NCI-H69 (cell line): Measurements from ENCODE around the gene TRMT112.

Source experiments
- DNase-seq: peaks from one replicate; lab custom pipeline; 2025; lab: John Stamatoyannopoulos, UW

TRMT112 gene

DNA sequence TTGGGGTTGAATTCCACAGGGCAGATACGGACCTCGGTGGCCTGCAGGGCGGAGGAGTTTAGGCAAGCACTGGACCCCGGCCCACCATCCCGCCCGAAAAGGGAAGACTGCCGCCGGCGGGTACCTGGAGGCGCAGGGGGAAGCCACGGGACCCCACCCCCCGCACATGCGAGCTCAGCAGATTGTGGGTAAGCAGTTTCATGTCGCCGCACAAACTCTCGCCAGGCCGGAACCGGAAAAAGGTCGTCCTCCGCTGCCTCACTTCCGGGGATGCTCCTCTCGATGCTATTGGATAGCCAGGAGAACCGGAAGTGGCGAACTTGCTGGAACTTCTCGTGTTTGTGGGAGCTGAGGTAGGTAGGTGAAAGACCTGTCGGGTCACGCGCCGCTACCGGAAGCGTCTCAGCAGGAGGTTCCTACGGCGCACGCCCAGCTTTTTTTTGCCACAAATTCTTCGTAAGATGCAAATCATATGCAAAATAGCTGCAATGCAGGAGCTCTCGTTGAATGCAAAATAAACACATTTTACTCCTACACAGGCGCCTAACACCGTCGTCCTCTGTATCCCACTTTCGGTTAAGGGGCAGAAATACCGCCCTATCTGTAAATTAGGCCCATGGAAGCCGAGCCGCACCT lies at the start of gene TRMT112:
Gene TRMT112, minus strand, starts transcription at position 235 of the 636 bp plus-strand sequence. Its CDS starts 33 bp downstream, at position 202.
- peak; percentile 99 for DNase-seq

DNA sequence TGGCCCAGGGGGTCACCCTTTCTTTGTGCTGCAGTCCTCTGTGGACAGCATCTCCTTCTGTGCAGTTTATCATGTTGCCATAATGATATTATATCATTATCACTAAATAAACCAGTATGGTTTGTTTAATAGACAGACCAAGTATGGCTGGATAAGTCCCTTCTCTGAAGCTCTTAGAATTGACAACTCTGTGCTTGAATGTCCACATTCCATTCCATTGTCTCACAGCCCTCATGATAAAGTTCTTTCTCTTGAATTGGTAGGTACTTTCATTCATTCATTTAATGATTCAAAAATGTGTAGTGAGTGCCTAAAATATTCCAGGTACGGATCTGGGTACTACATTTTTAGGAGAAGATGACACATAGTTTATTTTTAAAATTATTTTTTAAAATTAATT lies 49.4 kb upstream of the TRMT112 start:
- no peak for DNase-seq

DNA sequence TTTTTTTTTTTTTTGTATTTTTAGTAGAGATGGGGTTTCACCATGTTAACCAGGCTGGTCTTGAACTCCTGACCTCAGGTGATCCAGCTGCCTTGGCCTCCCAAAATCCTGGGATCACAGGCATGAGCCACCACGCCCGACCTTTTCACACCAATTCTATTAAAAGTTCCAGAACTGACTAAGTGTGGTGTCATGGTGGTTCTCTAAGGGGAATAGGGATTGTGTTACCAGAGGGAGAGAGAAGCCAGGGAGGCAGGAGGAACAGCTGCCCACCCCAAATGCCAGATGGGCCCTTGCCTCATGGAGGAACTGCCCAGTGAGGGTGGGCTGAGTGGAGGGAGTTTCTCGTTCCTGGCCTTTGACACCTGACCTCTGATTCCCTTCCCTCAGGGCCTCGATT lies 47.6 kb upstream of the TRMT112 start:
- DNase-seq = no peak

- DNase-seq = no peak
Observed at GRCh38 chr11:64364435-64364834, 47.1 kb upstream of the TRMT112 start.

GRCh38 chr11:64362339-64362738 lies 45.0 kb upstream of the TRMT112 start:
- DNase-seq = no peak

GRCh38 chr11:64361659-64362058 lies 44.3 kb upstream of the TRMT112 start:
- DNase-seq = no peak

DNA sequence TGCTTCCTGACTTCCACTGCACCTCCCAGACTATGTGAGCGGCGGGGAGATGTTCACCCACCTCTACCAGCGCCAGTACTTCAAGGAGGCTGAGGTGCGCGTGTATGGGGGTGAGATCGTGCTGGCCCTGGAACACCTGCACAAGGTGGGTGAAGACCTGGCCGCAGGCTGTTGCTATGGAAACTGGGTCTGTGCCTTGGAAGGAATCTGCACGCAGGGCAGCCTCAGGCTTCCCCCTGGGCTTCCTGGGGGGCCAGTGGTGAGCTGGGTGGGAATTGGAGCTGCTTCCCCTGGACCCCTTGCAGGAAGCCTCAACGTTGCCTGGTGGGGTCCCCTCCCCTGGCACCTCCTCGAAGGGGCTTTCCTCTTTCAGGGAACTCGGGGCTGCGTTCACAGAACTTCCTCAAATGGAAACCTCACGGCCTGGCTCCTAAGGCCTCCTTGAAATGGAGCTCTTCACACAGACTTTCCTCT lies 43.1 kb upstream of the TRMT112 start:
- DNase-seq = no peak

DNA sequence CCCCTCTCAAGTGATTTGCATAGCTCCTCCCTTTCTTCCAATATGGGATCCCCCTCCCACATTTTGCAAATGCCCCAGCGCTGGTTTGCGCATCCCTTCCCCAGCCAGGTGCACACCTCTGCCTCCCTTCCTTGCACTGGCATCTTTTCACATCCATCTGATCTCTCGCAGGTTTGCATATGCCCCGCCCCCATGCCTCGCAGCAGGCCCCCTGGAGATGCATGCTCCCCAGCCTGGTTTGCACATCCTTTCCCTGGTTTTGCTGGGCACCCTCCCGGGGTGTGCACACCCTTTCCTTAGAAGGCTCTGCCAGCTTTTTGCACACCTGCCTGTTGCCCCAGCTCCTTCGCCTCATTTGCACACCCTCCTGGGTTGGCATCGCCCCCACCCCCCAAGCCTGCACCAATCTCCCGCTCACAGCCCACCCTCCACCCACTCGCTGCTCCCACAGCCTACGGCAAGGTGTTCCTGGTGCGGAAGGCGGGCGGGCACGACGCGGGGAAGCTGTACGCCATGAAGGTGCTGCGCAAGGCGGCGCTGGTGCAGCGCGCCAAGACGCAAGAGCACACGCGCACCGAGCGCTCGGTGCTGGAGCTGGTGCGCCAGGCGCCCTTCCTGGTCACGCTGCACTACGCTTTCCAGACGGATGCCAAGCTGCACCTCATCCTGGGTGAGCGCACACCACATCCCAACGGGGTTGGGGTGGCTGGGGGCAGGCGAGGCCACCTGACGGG lies 42.5 kb upstream of the TRMT112 start:
- peak; percentile 70 for DNase-seq

DNA sequence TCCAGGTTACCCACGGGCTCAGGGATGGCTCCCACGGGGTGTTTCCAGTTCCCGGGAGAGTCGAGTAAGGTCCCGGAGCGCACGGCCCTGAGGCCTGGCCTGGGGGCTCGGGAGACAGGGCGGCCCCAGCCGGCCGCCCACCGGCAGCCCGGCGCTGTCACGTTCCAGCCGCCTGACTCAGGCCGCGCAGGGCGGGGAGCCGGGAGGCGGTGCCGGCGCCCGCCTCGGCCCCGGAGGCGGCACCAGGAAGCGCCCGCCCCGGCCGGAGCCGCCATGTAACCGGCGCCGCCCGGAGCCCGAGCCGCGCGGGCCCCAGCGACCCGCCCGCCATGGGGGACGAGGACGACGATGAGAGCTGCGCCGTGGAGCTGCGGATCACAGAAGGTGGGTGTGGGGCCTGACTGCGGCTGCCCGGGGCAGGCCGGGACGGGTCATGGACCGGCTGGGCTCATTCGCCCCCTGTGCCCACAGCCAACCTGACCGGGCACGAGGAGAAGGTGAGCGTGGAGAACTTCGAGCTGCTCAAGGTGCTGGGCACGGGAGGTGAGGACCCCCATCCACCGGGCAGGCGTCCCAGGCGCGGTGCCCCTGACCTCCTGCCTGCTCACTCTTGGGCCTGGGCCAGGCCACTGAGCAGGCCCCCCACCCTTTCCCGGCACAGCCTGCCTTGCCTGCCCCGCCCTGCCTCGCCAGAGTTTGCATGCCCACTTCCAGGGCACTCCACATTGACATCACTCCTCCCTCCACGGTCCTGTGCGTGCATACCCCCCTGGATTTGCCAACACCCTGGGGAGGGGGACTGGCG lies 41.8 kb upstream of the TRMT112 start, which contains the start of gene RPS6KA4:
Gene RPS6KA4, plus strand, starts transcription at position 256 of the 805 bp plus-strand sequence. Its CDS starts 74 bp downstream, at position 330.
- peak; percentile 81 for DNase-seq

GRCh38 chr11:64358536-64358906 lies 41.2 kb upstream of the TRMT112 start:
- no peak for DNase-seq

- no peak for DNase-seq
Observed at GRCh38 chr11:64357904-64358535, 40.7 kb upstream of the TRMT112 start.

DNA sequence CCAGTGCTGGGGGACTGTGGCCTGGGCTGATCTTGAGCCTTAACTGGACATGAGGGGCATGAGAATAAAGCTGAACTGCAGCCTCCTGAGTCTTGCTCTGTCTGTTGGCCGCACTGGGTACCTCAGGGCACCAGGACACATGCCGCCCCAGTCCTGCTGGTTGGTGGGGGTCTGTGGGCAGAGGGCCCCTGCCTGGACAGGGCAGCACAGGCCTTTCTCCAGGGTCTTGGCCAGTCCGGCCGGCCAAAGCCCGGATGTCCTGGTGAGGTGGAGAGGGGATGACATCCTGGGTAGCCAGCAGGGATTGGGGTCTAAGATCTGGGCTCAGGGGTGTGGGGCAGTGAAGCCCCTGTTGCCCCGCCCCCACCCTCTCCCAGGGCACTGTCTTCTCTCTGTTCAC lies 40.1 kb upstream of the TRMT112 start:
- no peak for DNase-seq

DNA sequence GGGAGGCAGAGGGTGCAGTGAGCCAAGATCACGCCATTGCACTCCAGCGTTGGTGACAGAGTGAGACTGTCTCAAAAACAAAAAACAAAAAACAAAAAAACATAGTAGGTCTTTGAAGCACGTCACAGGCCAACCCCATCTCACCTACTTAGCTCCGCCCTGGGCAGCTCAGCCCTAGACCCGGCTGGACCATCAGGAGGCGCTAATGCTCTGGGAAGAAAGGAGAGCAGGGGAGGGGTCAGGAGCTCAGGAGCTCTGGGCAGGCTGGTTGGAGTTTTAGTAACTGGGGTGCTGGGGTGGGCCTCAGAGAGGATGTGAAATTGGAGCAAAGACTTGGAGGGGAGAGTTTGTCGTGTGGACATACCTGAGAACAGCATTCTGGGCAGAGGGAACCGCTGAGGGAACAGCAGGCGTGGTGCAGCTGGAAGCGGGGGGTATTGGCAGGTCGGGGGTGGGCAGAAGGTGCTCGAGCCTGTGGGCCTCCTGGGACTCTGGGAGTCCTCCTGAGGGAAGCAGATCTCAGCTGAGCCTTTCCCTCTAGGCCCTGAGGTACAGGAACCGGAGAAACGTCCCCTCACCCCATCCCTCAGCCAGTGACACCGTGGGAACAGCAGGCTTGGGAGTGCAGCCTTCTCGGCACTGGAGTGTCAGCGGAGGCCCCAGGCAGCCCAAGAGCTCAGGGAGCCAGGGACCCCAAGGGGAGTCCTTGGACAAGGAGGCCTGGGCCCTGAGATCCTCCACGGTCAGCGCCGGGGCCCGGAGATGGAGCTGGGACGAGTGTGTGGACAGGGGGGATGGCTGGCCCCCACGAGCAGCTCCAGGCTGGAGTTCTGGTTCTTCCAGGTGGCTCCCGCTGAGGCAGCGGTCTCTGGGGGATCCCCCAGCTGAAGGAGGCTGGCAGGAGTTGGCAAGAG lies 39.4 kb upstream of the TRMT112 start:
- DNase-seq = peak; percentile 82

DNA sequence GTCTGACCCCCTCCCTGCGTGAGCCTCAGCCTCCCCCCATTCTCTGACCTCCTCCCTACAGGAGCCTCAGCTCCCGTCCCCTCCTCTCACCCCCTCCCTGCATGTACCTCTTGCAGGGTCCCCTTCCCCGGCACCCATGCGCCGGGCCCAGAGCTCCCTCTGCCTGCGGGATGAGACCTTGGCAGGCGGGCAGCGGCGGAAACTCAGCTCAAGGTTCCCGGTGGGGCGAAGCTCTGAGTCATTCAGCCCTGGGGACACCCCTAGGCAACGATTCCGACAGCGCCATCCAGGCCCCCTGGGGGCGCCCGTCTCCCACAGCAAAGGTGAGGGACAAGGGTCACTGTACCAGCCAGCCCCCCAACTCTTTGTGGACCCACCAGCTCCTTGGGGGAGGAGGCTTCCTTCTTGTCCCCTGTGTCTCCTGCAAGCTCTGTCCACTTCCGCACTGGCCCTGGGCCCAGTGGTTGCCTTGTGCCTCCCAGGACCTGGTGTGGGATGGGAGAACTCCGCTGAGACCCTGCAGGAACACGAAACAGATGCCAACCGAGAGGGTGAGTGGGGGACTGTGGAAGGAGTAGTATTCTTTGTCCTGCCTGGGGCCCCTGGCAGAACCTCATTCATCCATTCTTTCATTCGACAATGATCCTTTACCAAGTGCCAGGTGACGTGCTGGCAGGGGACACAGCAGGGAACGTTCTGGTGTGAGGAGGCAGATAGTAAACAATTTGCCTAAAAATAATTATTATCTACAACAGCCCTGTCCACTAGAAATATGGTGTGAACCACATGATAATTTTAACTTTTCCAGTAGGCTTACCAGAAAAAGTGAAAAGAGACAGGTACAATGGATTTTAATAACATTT lies 38.0 kb upstream of the TRMT112 start:
- peak; percentile 94 for DNase-seq

GRCh38 chr11:64353715-64354506 lies 36.6 kb upstream of the TRMT112 start:
- no peak for DNase-seq

- DNase-seq = peak; percentile 88
Observed at GRCh38 chr11:64352995-64353714, 35.8 kb upstream of the TRMT112 start.

DNA sequence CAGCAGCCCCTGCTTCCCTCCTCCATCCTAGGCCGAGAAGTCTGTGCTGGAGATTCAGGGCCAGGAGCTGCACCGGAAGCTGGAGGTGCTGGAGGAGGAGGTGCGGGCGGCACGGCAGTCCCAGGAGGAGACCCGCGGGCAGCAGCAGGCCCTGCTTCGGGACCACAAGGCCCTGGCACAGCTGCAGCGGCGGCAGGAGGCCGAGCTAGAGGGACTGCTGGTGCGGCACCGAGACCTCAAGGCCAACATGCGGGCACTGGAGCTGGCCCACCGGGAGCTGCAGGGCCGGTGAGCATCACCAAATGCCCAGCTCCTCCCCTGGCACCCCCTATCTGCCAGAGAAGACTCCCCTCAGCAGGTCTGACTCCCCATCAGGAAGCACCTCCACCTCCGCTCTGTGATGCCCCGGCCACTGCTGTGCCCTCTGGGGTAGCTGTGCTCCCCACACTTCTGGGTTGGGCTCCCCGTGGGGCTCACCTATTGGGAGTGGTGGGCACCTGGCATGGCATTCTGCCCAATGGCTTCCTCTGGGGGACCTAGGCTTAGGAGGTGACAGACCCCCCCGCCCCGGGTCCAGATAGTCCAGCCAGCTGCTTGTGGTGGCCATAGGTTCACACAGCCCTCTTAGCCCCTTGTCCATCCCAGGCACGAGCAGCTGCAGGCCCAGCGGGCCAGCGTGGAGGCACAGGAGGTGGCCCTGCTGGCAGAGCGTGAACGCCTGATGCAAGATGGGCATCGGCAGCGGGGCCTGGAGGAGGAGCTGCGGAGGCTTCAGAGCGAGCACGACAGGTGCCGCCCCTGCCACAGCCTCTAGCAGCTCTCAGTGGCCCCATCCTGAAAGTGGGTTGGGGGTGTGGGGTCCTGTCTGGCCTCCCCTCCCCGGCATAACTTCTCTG lies 35.0 kb upstream of the TRMT112 start:
- peak; percentile 87 for DNase-seq
